GM19193 (cell line): ENCODE measurements around the gene PTPRS.

Experiments used
- POLR2A ChIP-seq: IDR thresholded peaks from 4 replicates; pipeline ENCODE4 v1.6.1; 2011; ENCODE audit not compliant: insufficient read depth, insufficient read length; ENCODE audit errors: extremely low read depth

The PTPRS gene

GRCh38 chr19:5324947-5325346 lies 15.7 kb downstream of the PTPRS start:
- TF ChIP-seq POLR2A, result no peak

DNA sequence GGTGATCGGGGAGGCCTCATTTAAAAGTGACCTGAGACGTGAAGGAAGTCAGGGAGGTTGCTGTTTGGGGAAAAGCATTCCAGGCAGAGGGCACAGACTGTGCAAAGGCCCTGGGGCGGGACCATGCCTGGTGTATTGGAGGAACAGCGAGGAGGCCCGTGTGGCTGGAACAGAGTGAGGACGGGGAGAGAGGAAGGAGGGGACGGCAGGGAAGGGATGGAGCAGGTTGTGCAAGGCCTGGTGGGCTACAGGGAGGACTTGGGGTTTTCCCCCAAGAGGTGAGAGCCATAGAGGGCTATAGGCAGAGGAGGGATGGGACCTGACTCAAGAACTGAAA lies 17.2 kb downstream of the PTPRS start:
- no peak for TF ChIP-seq POLR2A

DNA sequence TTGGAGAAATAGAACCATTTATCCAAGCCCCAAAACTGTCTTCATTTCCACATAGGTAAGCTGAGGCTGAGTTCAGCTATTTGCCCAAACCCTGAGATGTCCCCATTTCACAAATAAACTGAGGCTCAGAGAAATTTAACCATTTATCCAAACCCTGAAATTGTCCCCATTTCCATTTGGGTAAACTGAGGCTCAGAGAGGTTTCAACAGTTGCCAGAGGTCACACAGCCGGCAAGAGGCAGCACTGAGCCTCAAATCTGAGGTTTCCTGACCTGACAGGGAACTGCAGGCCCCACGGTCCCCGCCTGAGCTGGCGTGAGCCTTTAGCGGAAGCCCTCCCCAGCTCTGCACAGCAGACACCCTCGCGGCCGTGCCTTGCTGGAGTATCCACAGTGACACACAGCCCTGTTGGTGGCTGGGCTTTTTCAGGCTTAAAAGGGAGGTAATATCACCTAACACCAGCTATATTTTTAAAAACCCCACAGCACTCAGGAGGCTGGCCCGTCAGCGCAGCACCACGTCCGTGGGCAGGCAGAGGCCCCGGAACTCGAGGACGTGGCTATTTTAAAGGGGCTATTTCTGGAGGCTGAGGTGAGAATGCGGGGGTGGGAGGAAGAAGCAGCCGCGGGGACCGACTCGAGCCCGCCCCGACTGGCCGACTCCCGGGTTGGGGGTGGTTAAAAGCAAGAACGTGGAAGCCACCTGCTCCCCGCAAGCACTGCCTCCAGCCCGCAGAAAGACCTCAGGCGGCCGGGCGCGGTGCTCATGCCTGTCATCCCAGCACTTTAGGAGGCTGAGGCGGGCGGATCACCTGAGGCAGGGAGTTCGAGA lies 18.5 kb downstream of the PTPRS start:
- no peak for TF ChIP-seq POLR2A

- no peak for TF ChIP-seq POLR2A
Observed at GRCh38 chr19:5321066-5321642, 19.5 kb downstream of the PTPRS start.

GRCh38 chr19:5319516-5319915 lies 21.1 kb downstream of the PTPRS start:
- no peak for TF ChIP-seq POLR2A

- no peak for TF ChIP-seq POLR2A
Observed at GRCh38 chr19:5318306-5318705, 22.3 kb downstream of the PTPRS start.

GRCh38 chr19:5317321-5317720 lies 23.3 kb downstream of the PTPRS start:
- TF ChIP-seq POLR2A, result no peak

- TF ChIP-seq POLR2A, result no peak
Observed at GRCh38 chr19:5316138-5316537, 24.5 kb downstream of the PTPRS start.

DNA sequence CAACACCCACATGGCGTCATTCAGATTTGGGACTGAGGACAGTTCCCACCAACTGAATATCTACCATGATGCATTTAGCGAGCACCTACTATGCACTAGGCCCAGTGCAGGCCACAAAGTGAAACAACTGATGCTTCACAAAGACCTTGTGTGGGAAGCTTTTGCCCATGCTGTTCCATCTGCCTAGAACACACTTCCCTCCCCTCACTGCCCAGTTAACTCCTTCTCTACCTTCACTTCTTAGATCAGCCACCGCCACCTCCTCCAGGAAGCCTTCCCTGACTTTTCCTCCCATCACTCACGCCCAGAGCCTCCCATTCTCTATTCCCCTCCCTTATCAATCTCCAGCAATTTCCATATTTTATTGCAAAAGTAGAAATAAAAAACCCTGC lies 25.7 kb downstream of the PTPRS start:
- TF ChIP-seq POLR2A, result no peak

DNA sequence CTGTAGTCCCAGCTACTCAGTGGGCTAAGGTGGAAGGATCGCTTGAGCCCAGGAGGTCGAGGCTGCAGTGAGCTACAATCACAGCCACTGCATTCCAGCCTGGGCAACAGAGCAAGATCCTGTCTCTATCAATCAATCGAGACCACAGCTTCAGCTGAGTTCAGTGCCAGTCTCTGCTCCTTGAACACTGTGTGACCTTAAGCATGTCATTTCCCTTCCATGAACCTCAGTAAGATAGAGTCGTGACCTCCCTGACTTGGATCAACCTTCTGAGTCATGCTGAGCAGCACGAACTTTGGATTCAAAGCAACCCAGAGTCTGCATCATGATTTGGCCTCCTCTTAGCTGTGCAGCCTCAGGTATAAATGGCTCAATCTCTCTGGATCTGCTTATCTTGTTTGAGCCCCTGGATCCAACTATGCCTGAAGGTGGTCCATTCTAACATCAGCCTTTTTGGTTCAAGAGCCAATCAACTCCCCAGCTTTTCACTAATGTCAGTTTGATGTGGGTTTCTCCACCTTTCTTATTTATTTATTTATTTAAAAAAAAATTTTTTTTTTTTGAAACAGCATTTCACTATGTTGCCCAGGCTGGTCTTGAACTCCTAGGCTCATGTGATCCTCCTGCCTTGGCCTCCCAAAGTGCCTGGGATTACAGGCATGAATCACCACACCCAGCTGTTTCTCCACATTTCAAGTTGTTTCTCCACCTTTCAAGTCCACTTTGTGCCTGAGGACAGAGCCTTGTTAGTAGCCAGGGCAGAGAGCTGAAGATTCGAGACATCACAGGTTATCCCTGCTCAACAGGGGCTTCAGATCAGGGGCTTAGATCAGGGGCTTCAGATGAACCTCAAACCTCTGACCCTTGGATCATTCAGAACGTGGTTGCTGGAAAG lies 26.4 kb downstream of the PTPRS start:
- no peak for TF ChIP-seq POLR2A

DNA sequence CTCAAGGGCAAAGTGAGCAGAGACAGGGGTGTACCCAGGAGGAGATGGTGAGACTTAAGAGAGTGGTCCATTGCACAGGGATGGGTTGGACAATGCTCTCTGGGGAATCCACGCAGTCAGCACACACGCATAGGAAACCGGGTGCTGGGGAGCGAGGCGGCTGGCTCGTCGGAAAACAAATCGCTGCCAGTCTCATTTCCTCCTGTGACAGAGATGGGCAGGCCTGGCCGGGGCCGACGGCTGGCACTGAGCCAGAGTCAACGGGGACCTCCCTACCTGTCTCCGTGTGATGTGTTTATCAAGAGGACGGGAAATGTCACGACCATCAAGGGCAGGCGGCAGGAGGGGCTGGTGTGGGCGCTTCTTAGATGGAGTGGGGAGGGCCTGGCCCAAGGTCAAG lies 27.3 kb downstream of the PTPRS start:
- no peak for TF ChIP-seq POLR2A

- no peak for TF ChIP-seq POLR2A
Observed at GRCh38 chr19:5312058-5312457, 28.6 kb downstream of the PTPRS start.

GRCh38 chr19:5309438-5310204 lies 31.0 kb downstream of the PTPRS start:
- no peak for TF ChIP-seq POLR2A

DNA sequence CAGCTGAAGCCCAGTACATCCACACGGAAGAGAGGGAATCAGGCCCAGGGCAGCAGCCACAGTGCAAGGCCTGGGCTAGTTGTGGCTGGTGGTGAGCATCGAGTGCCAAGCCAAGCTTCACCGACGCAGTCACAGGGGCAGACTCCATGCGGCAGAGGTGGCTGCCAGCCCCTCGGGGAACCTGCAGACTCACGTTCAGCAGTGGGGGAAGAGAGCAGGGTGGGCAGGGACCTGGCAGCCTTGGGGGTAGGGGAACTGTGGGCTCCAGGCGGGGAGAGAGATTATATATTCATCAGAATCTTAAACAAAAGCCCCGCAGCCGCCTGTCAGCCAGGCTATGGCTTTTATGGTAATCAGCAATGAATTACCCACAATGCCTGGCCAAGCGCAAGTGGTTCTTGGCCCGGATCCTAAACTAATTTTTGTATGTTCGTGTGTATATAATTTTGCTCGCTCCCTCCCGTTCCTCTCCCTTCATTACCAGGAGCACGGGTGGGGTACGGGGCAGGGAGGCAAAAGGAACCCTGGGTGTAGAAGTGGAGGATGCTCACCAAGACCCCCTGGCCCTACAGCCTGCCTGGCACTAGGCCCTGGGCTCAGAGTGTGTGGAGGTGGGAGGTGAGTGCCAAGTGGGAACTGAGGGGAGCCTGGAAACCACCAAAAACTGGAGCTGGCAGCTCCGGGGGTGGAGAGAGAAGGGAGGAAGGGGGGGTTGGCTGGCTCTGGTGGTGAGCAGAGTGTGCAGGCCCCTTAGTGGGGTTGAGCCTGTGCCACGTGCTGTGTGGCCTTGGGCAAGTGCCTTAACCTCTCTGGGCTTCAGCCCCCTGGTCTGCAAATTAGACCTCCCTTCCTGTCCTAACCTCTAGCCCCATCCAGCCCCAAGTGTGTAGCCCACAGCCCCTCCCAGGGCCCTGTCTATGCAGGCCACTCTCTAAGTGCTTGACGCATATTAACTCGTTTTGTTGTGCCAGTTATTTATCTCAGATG lies 31.9 kb downstream of the PTPRS start:
- TF ChIP-seq POLR2A, result no peak

DNA sequence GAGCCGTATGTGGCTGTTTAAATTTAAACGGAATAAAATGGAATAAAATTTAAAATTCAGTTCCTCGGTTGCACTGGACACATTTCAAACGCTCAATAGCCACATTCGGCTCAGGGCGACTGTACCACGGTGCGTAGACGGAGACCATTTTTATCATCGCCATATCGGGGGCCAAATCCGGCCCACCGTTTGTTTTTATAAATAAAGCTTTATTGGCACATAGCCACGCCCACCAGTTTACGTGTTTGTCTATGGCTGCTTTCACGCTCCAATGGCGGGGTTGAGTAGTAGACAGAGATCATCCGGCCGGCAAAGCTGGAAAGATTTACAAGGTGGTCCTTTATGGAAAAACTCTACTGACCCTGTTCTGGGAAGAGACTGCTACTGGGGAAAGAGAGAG lies 33.0 kb downstream of the PTPRS start:
- TF ChIP-seq POLR2A, result no peak

GRCh38 chr19:5305163-5305562 lies 35.4 kb downstream of the PTPRS start:
- no peak for TF ChIP-seq POLR2A
